ENCODE results near the gene CDK2AP2.

GRCh38 chr11:67525275-67525976, 17.5 kb upstream of the CDK2AP2 start:
- no peak for TF ChIP-seq POLR2AphosphoS5 (IDR thresholded peaks at IDR 0.05; ENCODE audit: low read depth, low read length)
- no peak for TF ChIP-seq POLR2A (IDR thresholded peaks at IDR 0.05; ENCODE audit: low read depth, low read length)
- no peak for TF ChIP-seq SPI1 (IDR thresholded peaks at IDR 0.05; ENCODE audit: low read depth, low read length)
